GM06990 (cell line): Measurements from ENCODE around the gene RNF7.
"Not testable (repeated sequence)": the region's sequence is repeated elsewhere in the genome, so short reads cannot be mapped to it uniquely, and the experiment has no call there.

Experiments
- DNase-seq: peaks from one replicate; pipeline ENCODE4 v3.0.0-alpha.2; 2011; ENCODE audit not compliant: insufficient read length; ENCODE audit errors: extremely low read depth
- H3K27me3 ChIP-seq: replicated peaks from 2 replicates; pipeline ENCODE4 v1.6.0; 2011; ENCODE audit warnings: low read length; ENCODE audit not compliant: control insufficient read depth, insufficient read depth
- H3K36me3 ChIP-seq: 2 replicates; pipeline ENCODE4 v1.5.1; 2011; ENCODE audit warnings: low read length; ENCODE audit not compliant: control insufficient read depth, insufficient read depth
- H3K4me3 ChIP-seq: replicated peaks from 2 replicates; pipeline ENCODE4 v1.5.1; 2011; ENCODE audit warnings: low read depth, mild to moderate bottlenecking, control low read depth, low read length
- CTCF ChIP-seq: IDR thresholded peaks from 2 replicates; pipeline ENCODE4 v1.5.1; 2011; ENCODE audit warnings: low read length, control low read depth, mild to moderate bottlenecking, inconsistent platforms; ENCODE audit not compliant: insufficient read depth, poor library complexity, severe bottlenecking

The RNF7 gene

GRCh38 chr3:141753399-141753798, 15.3 kb downstream of the RNF7 start:
- no peak for TF ChIP-seq CTCF
- DNase-seq = no peak

DNA sequence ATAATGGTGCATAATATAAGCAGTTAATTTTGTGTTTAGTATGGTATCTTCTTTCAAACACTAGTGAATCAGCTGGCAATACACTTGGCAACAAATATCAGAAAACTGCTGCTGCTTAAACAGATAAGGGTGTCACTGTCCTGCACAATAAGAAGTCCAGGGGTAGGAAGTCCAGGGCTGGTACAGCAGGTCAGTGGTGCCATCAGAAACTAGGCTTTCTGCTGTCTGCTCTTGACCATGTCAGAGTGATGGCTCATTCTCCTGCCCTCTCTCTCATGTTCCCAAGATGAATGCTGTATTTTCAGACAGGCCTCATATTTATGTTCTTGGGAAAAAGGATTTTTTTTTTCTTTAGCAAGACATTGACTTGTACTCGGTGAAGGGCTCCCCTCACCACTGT, 15.9 kb downstream of the RNF7 start:
- Histone ChIP-seq H3K4me3 (no peak overlapping the region), H3K36me3 (no peaks in the 10 kb centered on the region; the same call in 1 of the 2 replicates), H3K27me3 (no peaks in the 10 kb centered on the region)
- DNase-seq = no peak
- no peak for TF ChIP-seq CTCF

More at GRCh38 chr3:141753399-141753798, 15.3 kb downstream of the RNF7 start:
- Histone ChIP-seq H3K36me3 (no peaks in the 10 kb centered on the region; the same call in 1 of the 2 replicates), H3K4me3 (no peak overlapping the region), H3K27me3 (no peaks in the 10 kb centered on the region)

DNA sequence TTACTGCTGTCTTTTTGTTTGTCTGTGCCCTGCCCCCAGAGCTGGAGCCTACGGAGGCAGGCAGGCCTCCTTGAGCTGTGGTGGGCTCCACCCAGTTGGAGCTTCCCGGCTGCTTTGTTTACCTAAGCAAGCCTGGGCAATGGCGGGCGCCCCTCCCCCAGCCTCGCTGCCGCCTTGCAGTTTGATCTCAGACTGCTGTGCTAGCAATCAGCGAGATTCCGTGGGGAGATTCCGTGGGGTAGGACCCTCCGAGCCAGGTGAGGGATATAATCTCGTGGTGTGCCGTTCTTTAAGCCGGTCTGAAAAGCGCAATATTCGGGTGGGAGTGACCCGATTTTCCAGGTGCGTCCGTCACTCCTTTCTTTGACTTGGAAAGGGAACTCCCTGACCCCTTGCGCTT, 24.5 kb downstream of the RNF7 start:
- DNase-seq, H3K4me3 ChIP-seq, H3K27me3 ChIP-seq, H3K36me3 ChIP-seq: not testable (repeated sequence)

GRCh38 chr3:141763088-141763750, 25.1 kb downstream of the RNF7 start, which contains the start of gene GRK7:
Gene GRK7 (plus strand): TSS chr3:141763408. CDS start chr3:141778285, 14,877 bp downstream.
- Histone ChIP-seq H3K27me3 (no peaks in the 10 kb centered on the region), H3K36me3 (no peaks in the 10 kb centered on the region), H3K4me3 (no peak within 1 kb of the TSS)
- TF ChIP-seq CTCF = no peak
- no peak for DNase-seq

- DNase-seq = no peak
Observed at GRCh38 chr3:141764045-141764444, 25.9 kb downstream of the RNF7 start.

GRCh38 chr3:141764465-141764864, 26.4 kb downstream of the RNF7 start:
- H3K36me3 ChIP-seq = no peaks in the 10 kb centered on the region
- TF ChIP-seq CTCF = no peak
- no peaks in the 10 kb centered on the region for H3K27me3 ChIP-seq
- DNase-seq = no peak
- H3K4me3 ChIP-seq = no peak overlapping the region

More at GRCh38 chr3:141764045-141764444, 25.9 kb downstream of the RNF7 start:
- Histone ChIP-seq H3K36me3 (no peaks in the 10 kb centered on the region), H3K27me3 (no peaks in the 10 kb centered on the region), H3K4me3 (no peak overlapping the region)
- TF ChIP-seq CTCF = no peak
